B cell (primary cell): ENCODE results near the gene ZNF281. TPM values are rescaled to one million over a fixed set of nuclear protein-coding genes. Genes with fewer than 3 reads are reported as not detected.

Source experiments
- ATAC-seq: fragments of 200-7000 bp; cut with Tn5 transposase; one replicate; pipeline ENCODE4 v1.10.0; 2021; ENCODE audit warnings: low read depth, mild to moderate bottlenecking, moderate number of reproducible peaks, moderate library complexity
- CTCF ChIA-PET: fragments of 350-600 bp; sonication (Branson Sonifier 250); formaldehyde crosslinking; loops from one replicate; lab custom pipeline; 2021; ENCODE audit warnings: antibody characterized with exemption, inconsistent platforms; lab: Charles Lee
- POLR2A ChIA-PET: fragments of 350-600 bp; sonication (Branson Sonifier 250); formaldehyde crosslinking; loops from one replicate; lab custom pipeline; 2021; ENCODE audit warnings: antibody characterized with exemption; lab: Charles Lee
- DNase-seq: peaks from one replicate; pipeline ENCODE4 v3.0.0; 2013
- H2AFZ ChIP-seq: 2 replicates; pipeline ENCODE4 v1.6.1; 2012; ENCODE audit warnings: mild to moderate bottlenecking, low read depth, low read length; ENCODE audit not compliant: insufficient read depth, poor library complexity, severe bottlenecking
- H3K27ac ChIP-seq, 2 donors: 1 replicate in 1 of 2; 2 replicates in 1 of 2; pipeline ENCODE4 v1.5.1; 2012 to 2013; ENCODE audit warnings: low read length in 2 of 2, mild to moderate bottlenecking in 2 of 2, moderate library complexity in 1 of 2
- H3K27me3 ChIP-seq, 4 experiments: fragments of 200-600 bp in 1 of 4; sonication (generic) in 1 of 4; replicated peaks in 1 of 4; 1 replicate in 2 of 4; 2 replicates in 2 of 4; pipeline versions ENCODE4 v1.6.1 to v1.7.0; 2013 to 2016; ENCODE audit warnings: low read length in 3 of 4, mild to moderate bottlenecking in 2 of 4, mixed read lengths in 1 of 4, moderate library complexity in 1 of 4; ENCODE audit not compliant: insufficient read depth in 4 of 4, control insufficient read depth in 3 of 4; ENCODE audit errors: control extremely low read depth in 1 of 4
- H3K36me3 ChIP-seq, 2 experiments: replicated peaks in 1 of 2; 1 replicate in 1 of 2; 2 replicates in 1 of 2; pipeline versions ENCODE4 v1.6.1 to v1.7.1; 2013; ENCODE audit warnings: low read length in 1 of 2; ENCODE audit not compliant: insufficient read depth in 2 of 2, control insufficient read depth in 1 of 2; ENCODE audit errors: control extremely low read depth in 1 of 2, extremely low read depth in 1 of 2
- H3K4me1 ChIP-seq, 2 donors: fragments of 200-600 bp in 1 of 2; sonication (generic) in 1 of 2; 1 replicate in 1 of 2; 2 replicates in 1 of 2; pipeline versions ENCODE4 v1.5.1 to v1.6.1; 2013 to 2017; ENCODE audit warnings: low read length in 2 of 2; ENCODE audit not compliant: control insufficient read depth in 2 of 2, insufficient read depth in 2 of 2
- H3K4me2 ChIP-seq: replicated peaks from 2 replicates; pipeline ENCODE3; 2012; ENCODE audit warnings: mild to moderate bottlenecking, low read depth, low read length; ENCODE audit not compliant: poor library complexity, severe bottlenecking
- H3K4me3 ChIP-seq, 5 experiments: fragments of 200-600 bp in 1 of 5; sonication (generic) in 1 of 5; 1 replicate in 3 of 5; 2 replicates in 2 of 5; pipeline versions ENCODE4 v1.5.1 to v1.7.0; 2011 to 2016; ENCODE audit warnings: low read length in 4 of 5, mild to moderate bottlenecking in 4 of 5, low read depth in 2 of 5, control low read depth in 1 of 5, moderate library complexity in 1 of 5; ENCODE audit not compliant: insufficient read depth in 1 of 5; ENCODE audit errors: control extremely low read depth in 1 of 5, extremely low read depth in 1 of 5
- H3K79me2 ChIP-seq: fragments of 200-600 bp; sonication (generic); one replicate; pipeline ENCODE4 v1.6.0; 2016; ENCODE audit warnings: low read length; ENCODE audit not compliant: control insufficient read depth, insufficient read depth
- H3K9ac ChIP-seq: fragments of 200-600 bp; sonication (generic); 2 replicates; pipeline ENCODE4 v1.6.1; 2017; ENCODE audit warnings: mild to moderate bottlenecking, low read length, moderate library complexity
- H3K9me3 ChIP-seq, 3 donors: one replicate each; pipeline versions ENCODE4 v1.6.1 to v1.7.1; 2013; ENCODE audit warnings: low read length in 2 of 3; ENCODE audit not compliant: control insufficient read depth in 2 of 3, insufficient read depth in 1 of 3; ENCODE audit errors: control extremely low read depth in 1 of 3
- H4K20me1 ChIP-seq: 2 replicates; pipeline ENCODE4 v1.6.0; 2012; ENCODE audit warnings: mild to moderate bottlenecking, low read length; ENCODE audit not compliant: insufficient read depth, control insufficient read depth, poor library complexity, severe bottlenecking
- H3K27ac Mint-ChIP-seq: one replicate; pipeline ENCODE4 v1.8.0; 2021; ENCODE audit warnings: mixed read lengths
- H3K27me3 Mint-ChIP-seq: one replicate; pipeline ENCODE4 v1.8.0; 2021; ENCODE audit warnings: mixed read lengths
- H3K4me1 Mint-ChIP-seq: one replicate; pipeline ENCODE4 v1.8.0; 2021; ENCODE audit warnings: mixed read lengths
- H3K4me3 Mint-ChIP-seq: one replicate; pipeline ENCODE4 v1.8.0; 2021; ENCODE audit warnings: mixed read lengths
- H3K9me3 Mint-ChIP-seq: one replicate; pipeline ENCODE4 v1.8.0; 2022; ENCODE audit warnings: mixed read lengths; ENCODE audit not compliant: insufficient read depth
- CTCF ChIP-seq: fragments of 200-600 bp; IDR thresholded peaks from one replicate; pipeline ENCODE4 v1.8.0; 2022; ENCODE audit warnings: antibody characterized with exemption, mild to moderate bottlenecking
- EZH2 ChIP-seq: IDR thresholded peaks from 2 replicates; pipeline ENCODE4 v1.6.1; 2012; ENCODE audit warnings: borderline replicate concordance, low read depth, mild to moderate bottlenecking, moderate library complexity, low read length; ENCODE audit not compliant: insufficient read depth, poor library complexity, severe bottlenecking
- WGBS: methylation state at CpG from one replicate; pipeline ENCODE4 v1.1.5; 2013; ENCODE audit warnings: missing lambda C conversion rate; ENCODE audit not compliant: insufficient coverage; 5-methylcytosine and 5-hydroxymethylcytosine counted together
- intact Hi-C: fragments of 100-400 bp; cut with micrococcal nuclease; formaldehyde crosslinking; loops from one replicate; pipeline ENCODE4 v1.10.0; 2022
- polyA plus RNA-seq: library from polyadenylated mRNA; depleted of rRNA; stranded (reverse); fragments of >200 nt; gene quantifications from 2 replicates; pipeline ENCODE4 v1.2.3, GENCODE V29; 2012
- total RNA-seq, 2 donors: library from RNA; stranded (reverse); fragments of 120-200 nt in 1 of 2; gene quantifications; 1 replicate in 1 of 2; 2 replicates in 1 of 2; pipeline versions ENCODE4 v1.2.3 to v1.2.4, GENCODE V29; 2013 to 2022

The ZNF281 gene
- total and polyA plus RNA-seq, 2 donors (not counting 1 experiment from before 2014, with no cell fraction given): 3.8 to 23.5 TPM

GRCh38 chr1:200391747-200392146 is 18.1 kb downstream of the ZNF281 start:
- Mint-ChIP-seq H3K4me1 (peaks cover 2% of the 10 kb centered on the region), H3K27me3 (no peaks in the 10 kb centered on the region), H3K9me3 (no peaks in the 10 kb centered on the region), H3K4me3 (no peak overlapping the region), H3K27ac (no peak overlapping the region)
- H4K20me1 ChIP-seq: no peaks in the 10 kb centered on the region
- no CpG with 5 or more reads among the region's 1 CpG for WGBS
- no peak overlapping the region for H3K4me2 ChIP-seq
- H3K4me1 ChIP-seq: no peaks in the 10 kb centered on the region
- TF ChIP-seq CTCF (no peak), EZH2 (no peak)
- H3K9me3 ChIP-seq: no peaks in the 10 kb centered on the region
- no peak overlapping the region for H3K4me3 ChIP-seq
- no peak overlapping the region for H3K27ac ChIP-seq
- ChIA-PET POLR2A (no interaction called here), CTCF (no interaction called here)
- no peak for ATAC-seq
- H2AFZ ChIP-seq: no peak overlapping the region
- H3K79me2 ChIP-seq: no peaks in the 10 kb centered on the region
- no peak overlapping the region for H3K9ac ChIP-seq
- intact Hi-C loops: no loop called here
- no peaks in the 10 kb centered on the region for H3K27me3 ChIP-seq
- H3K36me3 ChIP-seq: no peaks in the 10 kb centered on the region
- no peak for DNase-seq

- Histone ChIP-seq H3K79me2 (no peaks in the 10 kb centered on the region), H3K4me3 (no peak overlapping the region), H2AFZ (no peak overlapping the region), H3K9ac (no peak overlapping the region), H4K20me1 (no peaks in the 10 kb centered on the region), H3K4me2 (no peak overlapping the region), H3K27ac (no peak overlapping the region), H3K27me3 (no peaks in the 10 kb centered on the region), H3K9me3 (no peaks in the 10 kb centered on the region), H3K4me1 (no peaks in the 10 kb centered on the region), H3K36me3 (no peaks in the 10 kb centered on the region)
- CTCF ChIA-PET: no interaction called here
- POLR2A ChIA-PET: no interaction called here
- WGBS: 83% methylated on average over 1 of the region's 1 CpG
- DNase-seq (no peak), ATAC-seq (no peak)
- H3K4me1 Mint-ChIP-seq: peaks cover 5% of the 10 kb centered on the region
- no peak overlapping the region for H3K27ac Mint-ChIP-seq
- no peaks in the 10 kb centered on the region for H3K27me3 Mint-ChIP-seq
- no peak overlapping the region for H3K4me3 Mint-ChIP-seq
- TF ChIP-seq EZH2: no peak
- no peak for TF ChIP-seq CTCF
- H3K9me3 Mint-ChIP-seq: no peaks in the 10 kb centered on the region
- intact Hi-C loops: no loop called here
Measured at GRCh38 chr1:200388791-200389190, 21.0 kb downstream of the ZNF281 start.
